HUES64 (cell line): Measurements from ENCODE around the gene FFAR2.

Experiments used
- H3K27ac ChIP-seq: 2 replicates; pipeline ENCODE4 v1.7.0; 2013; ENCODE audit warnings: low read depth, low read length, inconsistent platforms
- H3K27me3 ChIP-seq: 2 replicates; pipeline ENCODE4 v1.6.1; 2013; ENCODE audit warnings: mild to moderate bottlenecking, low read length; ENCODE audit not compliant: insufficient read depth
- H3K36me3 ChIP-seq: 2 replicates; pipeline ENCODE4 v1.6.1; 2013; ENCODE audit warnings: mild to moderate bottlenecking, low read length; ENCODE audit not compliant: insufficient read depth
- H3K4me1 ChIP-seq: 2 replicates; pipeline ENCODE4 v1.6.1; 2013; ENCODE audit warnings: mild to moderate bottlenecking, low read length, moderate library complexity; ENCODE audit not compliant: insufficient read depth
- H3K4me3 ChIP-seq: 2 replicates; pipeline ENCODE4 v1.5.1; 2013; ENCODE audit warnings: mild to moderate bottlenecking, low read length, moderate library complexity
- H3K9ac ChIP-seq: 2 replicates; pipeline ENCODE4 v1.6.1; 2013; ENCODE audit warnings: mild to moderate bottlenecking, low read depth, low read length
- H3K9me3 ChIP-seq: 2 replicates; pipeline ENCODE4 v1.6.1; 2013; ENCODE audit warnings: low read depth, low read length; ENCODE audit not compliant: insufficient read depth
- WGBS: fragments of 150-250, 120-280 bp; methylation state at CpG from one replicate; pipeline ENCODE4 v1.1.7; 2013; ENCODE audit warnings: missing lambda C conversion rate; 5-methylcytosine and 5-hydroxymethylcytosine counted together

FFAR2 gene

DNA sequence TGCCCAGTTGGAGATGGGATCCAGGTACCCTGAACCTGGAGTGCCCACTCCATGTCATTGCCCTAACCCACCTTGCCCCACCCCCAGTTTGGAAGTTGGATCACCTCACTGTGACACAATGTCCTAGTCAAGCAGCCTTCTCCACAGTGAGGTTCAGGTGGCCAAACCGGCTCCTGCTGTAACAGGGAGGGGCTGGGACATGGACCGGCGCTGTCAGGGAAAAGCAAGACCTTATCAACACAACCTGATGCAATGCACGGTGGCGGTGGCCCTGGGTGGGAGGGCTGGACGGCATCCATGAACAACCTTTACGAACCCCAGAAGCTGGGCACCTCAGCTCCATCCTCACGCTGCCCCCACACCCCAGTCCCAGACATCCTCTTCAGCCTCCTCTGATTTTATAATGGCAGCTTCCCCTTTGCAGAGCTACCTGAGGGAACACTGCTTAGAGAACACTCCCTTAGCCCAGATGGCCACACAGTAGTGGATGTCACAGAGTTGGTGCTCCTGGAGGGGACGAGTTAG lies 43.8 kb downstream of the FFAR2 start:
- Histone ChIP-seq H3K4me1 (no peaks in the 10 kb centered on the region), H3K9me3 (no peaks in the 10 kb centered on the region), H3K36me3 (no peaks in the 10 kb centered on the region), H3K9ac (no peak overlapping the region), H3K4me3 (no peak overlapping the region), H3K27me3 (no peaks in the 10 kb centered on the region), H3K27ac (no peak overlapping the region)
- WGBS, result 93% methylated on average over 9 of the region's 9 CpGs

DNA sequence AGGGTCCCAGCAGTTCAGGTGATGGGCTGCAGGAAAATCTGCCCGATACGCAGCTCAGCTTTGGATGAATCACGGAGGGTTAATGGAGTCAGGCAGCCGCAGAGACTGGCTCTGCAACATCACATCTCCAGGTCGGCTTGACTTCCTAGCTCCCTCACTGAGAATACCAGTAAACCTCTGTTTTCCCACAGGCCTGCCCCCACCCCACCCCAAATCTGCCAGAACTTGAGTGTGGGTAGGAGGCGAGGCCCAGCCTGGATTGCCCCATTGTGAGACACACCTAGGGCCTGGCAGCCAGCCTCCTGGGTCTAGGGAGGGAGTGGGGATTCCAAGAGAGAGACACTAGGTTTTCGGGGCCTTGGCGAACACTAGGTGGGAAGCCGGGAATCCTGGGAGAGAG lies 45.9 kb downstream of the FFAR2 start:
- no peaks in the 10 kb centered on the region for H3K27me3 ChIP-seq
- 89% methylated on average over 9 of the region's 9 CpGs for whole genome bisulfite sequencing

DNA sequence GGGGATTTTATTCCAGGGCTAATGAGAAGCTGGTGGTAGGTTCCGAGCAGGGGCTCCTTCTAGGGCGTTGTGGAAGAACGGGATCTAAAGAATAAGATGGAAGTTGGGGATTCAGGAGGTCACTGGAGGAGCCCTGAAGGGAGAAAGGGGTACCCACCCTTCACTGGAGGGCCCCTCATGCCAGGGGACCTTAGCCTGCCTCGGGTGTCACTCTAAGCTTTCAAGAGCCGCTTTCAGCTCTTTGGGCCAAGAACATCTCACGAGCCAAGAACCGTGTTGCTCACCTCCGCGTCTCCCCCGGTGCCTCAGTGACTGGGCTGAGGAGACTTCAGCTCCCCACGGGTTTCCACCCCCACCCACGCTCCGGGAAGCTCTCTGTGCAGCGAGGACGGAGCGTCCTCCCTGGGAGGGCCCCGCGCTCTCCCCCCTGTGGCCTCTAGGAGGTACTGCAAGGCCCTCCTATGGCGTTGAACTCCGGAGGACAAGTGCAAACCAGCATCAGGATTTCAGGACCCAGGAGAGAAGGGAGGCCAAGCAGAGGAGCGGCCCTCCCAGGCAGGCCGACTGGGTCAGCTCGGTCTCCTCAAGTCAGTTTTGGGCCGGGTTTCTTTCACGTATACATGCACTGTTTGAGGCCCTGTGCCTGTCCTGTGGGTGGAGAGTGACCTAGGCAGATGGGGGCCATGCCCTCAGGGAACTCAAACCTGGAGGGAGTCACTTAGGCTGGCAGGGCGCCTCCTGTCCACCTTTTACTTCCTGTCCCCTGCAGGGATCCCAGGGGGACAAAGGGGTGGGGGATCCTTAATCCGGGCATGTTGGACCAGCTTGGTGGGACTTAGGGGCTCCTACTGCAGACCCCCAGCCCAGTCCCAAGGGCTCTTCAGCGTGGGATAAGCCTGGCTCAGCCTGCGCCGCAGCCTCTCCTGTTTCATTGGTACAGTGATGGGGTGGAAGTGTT lies 47.3 kb downstream of the FFAR2 start:
- Histone ChIP-seq H3K27me3 (no peaks in the 10 kb centered on the region), H3K27ac (no peak overlapping the region), H3K9ac (no peak overlapping the region), H3K4me1 (no peaks in the 10 kb centered on the region), H3K36me3 (peaks cover 29% of the 10 kb centered on the region), H3K9me3 (no peaks in the 10 kb centered on the region), H3K4me3 (no peak overlapping the region)
- WGBS, result 36% methylated on average over 30 of the region's 30 CpGs

More for the DNA sequence above, 45.9 kb downstream of the FFAR2 start:
- no peaks in the 10 kb centered on the region for H3K4me1 ChIP-seq
- H3K4me3 ChIP-seq, result no peak overlapping the region
- H3K9ac ChIP-seq, result no peak overlapping the region
- H3K27ac ChIP-seq, result no peak overlapping the region
- peaks cover 15% of the 10 kb centered on the region for H3K36me3 ChIP-seq
- no peaks in the 10 kb centered on the region for H3K9me3 ChIP-seq

DNA sequence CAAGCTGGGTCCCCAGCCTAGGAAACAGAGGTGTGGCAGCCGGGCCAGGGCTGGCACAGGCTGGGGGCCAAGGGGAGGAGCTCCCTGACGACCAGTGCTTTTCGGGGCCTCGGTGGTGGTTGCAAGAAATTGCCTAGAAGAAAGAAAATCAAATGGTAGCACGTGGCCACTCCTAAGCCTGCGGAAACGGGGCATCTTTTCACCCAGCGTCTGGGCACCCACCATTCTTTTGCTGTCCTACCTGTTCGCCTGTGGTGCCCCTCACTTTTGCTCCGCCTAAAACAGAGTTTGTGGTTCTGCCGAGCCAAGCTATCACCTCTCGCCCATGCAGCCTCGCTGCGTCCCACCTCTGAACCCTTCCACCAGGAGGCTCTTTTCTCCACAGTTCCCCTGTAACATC lies 49.3 kb downstream of the FFAR2 start:
- H3K36me3 ChIP-seq, result peaks cover 47% of the 10 kb centered on the region
- H3K9ac ChIP-seq, result no peak overlapping the region
- 91% methylated on average over 14 of the region's 14 CpGs for WGBS
- H3K27ac ChIP-seq, result no peak overlapping the region
- no peaks in the 10 kb centered on the region for H3K27me3 ChIP-seq
- H3K9me3 ChIP-seq, result no peaks in the 10 kb centered on the region
- no peaks in the 10 kb centered on the region for H3K4me1 ChIP-seq
- H3K4me3 ChIP-seq, result no peak overlapping the region

DNA sequence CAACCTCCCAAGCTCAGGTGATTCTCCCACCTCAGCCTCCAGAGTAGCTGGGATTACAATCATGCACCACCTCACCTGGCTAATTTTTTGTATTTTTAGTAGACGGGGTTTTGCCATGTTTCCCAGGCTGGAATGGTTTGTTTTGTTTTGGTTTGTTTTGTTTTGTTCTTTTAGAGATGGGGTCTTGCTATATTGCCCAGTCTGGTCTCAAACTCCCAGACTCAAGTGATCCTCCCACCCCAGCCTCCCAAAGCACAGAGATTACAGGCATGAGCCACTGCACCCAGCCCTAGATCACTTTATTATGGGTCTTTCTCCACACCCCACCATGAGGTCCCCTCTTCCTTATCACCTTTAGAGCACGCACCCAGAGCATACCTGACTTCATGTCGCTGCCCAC lies 50.2 kb downstream of the FFAR2 start:
- Histone ChIP-seq H3K4me3 (no peak overlapping the region), H3K9ac (no peak overlapping the region), H3K27me3 (no peaks in the 10 kb centered on the region), H3K27ac (no peak overlapping the region), H3K36me3 (peaks cover 55% of the 10 kb centered on the region), H3K4me1 (no peaks in the 10 kb centered on the region), H3K9me3 (no peaks in the 10 kb centered on the region)
- WGBS, result 95% methylated on average over 2 of the region's 3 CpGs

DNA sequence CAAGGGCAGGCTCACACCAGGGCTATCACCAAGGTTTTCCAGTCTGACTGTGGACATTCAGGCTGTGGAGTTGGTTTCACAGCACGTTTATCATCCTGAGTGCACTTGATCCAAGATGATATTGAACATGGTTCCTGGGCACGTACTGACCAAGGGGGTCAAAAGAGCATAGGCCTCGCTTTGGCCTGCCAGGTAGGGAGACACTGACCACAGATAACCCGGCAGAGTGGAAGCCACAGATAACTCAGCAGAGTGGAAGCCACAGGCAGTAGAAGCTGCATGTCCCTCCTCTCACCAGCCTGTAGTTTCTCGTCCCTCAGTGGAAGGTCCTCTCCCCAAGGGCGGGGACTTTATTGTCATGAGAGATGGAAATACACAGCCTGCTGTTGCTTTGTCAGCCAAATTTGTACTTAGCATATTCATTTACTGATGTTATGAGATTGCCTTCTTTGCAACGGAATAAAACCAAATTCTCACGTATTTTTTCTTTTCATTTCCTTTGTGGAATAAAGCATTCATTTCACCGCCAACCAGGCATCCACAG lies 51.0 kb downstream of the FFAR2 start:
- Histone ChIP-seq H3K4me1 (no peaks in the 10 kb centered on the region), H3K36me3 (peaks cover 61% of the 10 kb centered on the region), H3K27ac (no peak overlapping the region), H3K4me3 (no peak overlapping the region), H3K9me3 (no peaks in the 10 kb centered on the region), H3K9ac (no peak overlapping the region), H3K27me3 (no peaks in the 10 kb centered on the region)
- WGBS, result 81% methylated on average over 9 of the region's 9 CpGs

DNA sequence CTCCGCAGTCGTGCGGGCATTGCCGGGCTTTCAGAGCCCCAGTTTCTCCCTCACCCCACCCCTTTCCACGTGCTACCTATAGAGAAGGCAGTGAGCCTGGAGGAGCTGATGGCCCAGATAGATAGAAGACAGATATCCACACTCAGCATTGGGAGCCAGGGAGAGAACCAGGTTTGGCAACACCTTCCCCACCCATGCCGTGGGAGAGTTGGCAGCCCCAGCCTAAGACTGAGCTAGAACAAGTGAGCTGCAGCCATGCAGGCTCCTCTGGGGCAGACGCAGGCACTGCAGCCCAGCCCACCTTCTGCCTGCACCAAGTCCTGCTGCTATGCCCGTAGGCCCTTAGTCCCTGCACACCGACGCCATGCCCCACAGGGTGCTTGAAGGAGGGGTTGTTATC lies 52.6 kb downstream of the FFAR2 start:
- H3K9ac ChIP-seq, result no peak overlapping the region
- H3K4me3 ChIP-seq, result no peak overlapping the region
- no peaks in the 10 kb centered on the region for H3K27me3 ChIP-seq
- no peaks in the 10 kb centered on the region for H3K9me3 ChIP-seq
- peaks cover 77% of the 10 kb centered on the region for H3K36me3 ChIP-seq
- H3K4me1 ChIP-seq, result no peaks in the 10 kb centered on the region
- WGBS, result 99% methylated on average over 6 of the region's 10 CpGs
- no peak overlapping the region for H3K27ac ChIP-seq
